HEK293 (cell line): ENCODE measurements around the gene FYTTD1.
"Not testable (repeated sequence)": the region's sequence is repeated elsewhere in the genome, so short reads cannot be mapped to it uniquely, and the experiment has no call there.

Source experiments
- CTCF ChIA-PET: fragments of 350-600 bp; formaldehyde crosslinking; extraction: SDS; loops from one replicate; lab custom pipeline; 2021; ENCODE audit warnings: antibody characterized with exemption; lab: Yijun Ruan, JAX
- POLR2A ChIA-PET: fragments of 300-600 bp; formaldehyde crosslinking; extraction: SDS; loops from one replicate; lab custom pipeline; 2020; ENCODE audit warnings: antibody characterized with exemption, inconsistent platforms; lab: Yijun Ruan, JAX
- H3K27ac ChIP-seq: fragments of 200-500 bp; sonication (Bioruptor generic); 2 replicates; pipeline ENCODE4 v1.5.1; 2014; ENCODE audit warnings: low read depth, low read length, control low read depth, inconsistent platforms; ENCODE audit errors: extremely low read depth
- H3K36me3 ChIP-seq, 2 experiments: fragments of 200-500 bp in 1 of 2; sonication (Bioruptor generic) in 1 of 2; 1 replicate in 1 of 2; 2 replicates in 1 of 2; pipeline ENCODE4 v1.5.1; 2014 to 2017; ENCODE audit warnings: inconsistent platforms in 2 of 2, low read length in 2 of 2; ENCODE audit not compliant: control insufficient read depth in 2 of 2, insufficient read depth in 1 of 2
- H3K4me1 ChIP-seq: fragments of 200-500 bp; sonication (Bioruptor generic); 2 replicates; pipeline ENCODE4 v1.5.1; 2014; ENCODE audit warnings: mild to moderate bottlenecking, low read length, inconsistent platforms; ENCODE audit not compliant: control insufficient read depth, insufficient read depth
- H3K4me3 ChIP-seq: 2 replicates; pipeline ENCODE4 v1.5.1; 2011; ENCODE audit warnings: low read depth, mild to moderate bottlenecking, control low read depth, low read length, moderate library complexity
- H3K9me3 ChIP-seq: fragments of 200-500 bp; sonication (Bioruptor generic); 2 replicates; pipeline ENCODE4 v1.5.1; 2014; ENCODE audit warnings: low read depth, low read length, inconsistent platforms; ENCODE audit not compliant: control insufficient read depth, insufficient read depth
- ELK4 ChIP-seq: IDR thresholded peaks from 2 replicates; pipeline ENCODE4 v1.6.1; 2011; ENCODE audit warnings: mild to moderate bottlenecking, low read depth, low read length, borderline replicate concordance
- GFI1B ChIP-seq: fragments of 450-650 bp; formaldehyde crosslinking; IDR thresholded peaks from 2 replicates; pipeline ENCODE4 v1.5.1; 2016; ENCODE audit warnings: missing biosample characterization, missing genetic modification characterization
- HOXA7 ChIP-seq: sonication (generic); formaldehyde crosslinking; IDR thresholded peaks from 2 replicates; pipeline ENCODE4 v1.8.1; 2022; ENCODE audit warnings: missing genetic modification reagents, borderline replicate concordance
- IKZF3 ChIP-seq: fragments of 450-650 bp; IDR thresholded peaks from 2 replicates; pipeline ENCODE4 v1.5.0; 2018; ENCODE audit warnings: missing biosample characterization, mild to moderate bottlenecking, missing genetic modification characterization, moderate library complexity
- PBX3 ChIP-seq: sonication (generic); formaldehyde crosslinking; IDR thresholded peaks from 2 replicates; pipeline ENCODE4 v1.8.1; 2022; ENCODE audit warnings: mild to moderate bottlenecking, moderate library complexity, missing genetic modification reagents
- PRDM1 ChIP-seq: fragments of 450-650 bp; formaldehyde crosslinking; IDR thresholded peaks from 2 replicates; pipeline ENCODE4; 2016; ENCODE audit warnings: missing biosample characterization, missing genetic modification characterization
- RBAK ChIP-seq: fragments of 450-650 bp; formaldehyde crosslinking; IDR thresholded peaks from 2 replicates; pipeline ENCODE4 v1.5.1; 2016; ENCODE audit warnings: missing biosample characterization, missing genetic modification characterization
- REST ChIP-seq: fragments of 450-650 bp; formaldehyde crosslinking; IDR thresholded peaks from 2 replicates; pipeline ENCODE4 v1.5.1; 2016; ENCODE audit warnings: missing biosample characterization, missing genetic modification characterization
- SETDB1 ChIP-seq: IDR thresholded peaks from one replicate; pipeline ENCODE4 v1.6.1; 2017; ENCODE audit warnings: mild to moderate bottlenecking, low read length, moderate library complexity, mixed read lengths; ENCODE audit not compliant: insufficient read length
- TCF7L2 ChIP-seq: IDR thresholded peaks from 2 replicates; pipeline ENCODE4 v1.6.1; 2011; ENCODE audit warnings: low read depth, mild to moderate bottlenecking, inconsistent platforms, low read length, moderate library complexity, borderline replicate concordance
- ZBTB48 ChIP-seq: fragments of 450-650 bp; formaldehyde crosslinking; IDR thresholded peaks from 2 replicates; pipeline ENCODE4 v1.5.1; 2016; ENCODE audit warnings: missing biosample characterization, missing genetic modification characterization
- ZFHX2 ChIP-seq: fragments of 450-650 bp; formaldehyde crosslinking; conservative IDR thresholded peaks from 2 replicates; pipeline ENCODE4 v1.5.1; 2016; ENCODE audit warnings: missing biosample characterization, missing genetic modification characterization
- ZFP69B ChIP-seq: fragments of 450-650 bp; formaldehyde crosslinking; IDR thresholded peaks from 2 replicates; pipeline ENCODE4 v1.5.1; 2016; ENCODE audit warnings: missing biosample characterization, missing genetic modification characterization
- ZNF169 ChIP-seq: fragments of 450-650 bp; formaldehyde crosslinking; IDR thresholded peaks from 2 replicates; pipeline ENCODE4 v1.5.1; 2016; ENCODE audit warnings: missing biosample characterization, missing genetic modification characterization
- ZNF221 ChIP-seq: fragments of 450-650 bp; formaldehyde crosslinking; IDR thresholded peaks from 2 replicates; pipeline ENCODE4 v1.5.1; 2017; ENCODE audit warnings: missing biosample characterization, missing genetic modification characterization, borderline replicate concordance
- ZNF473 ChIP-seq: fragments of 450-650 bp; formaldehyde crosslinking; IDR thresholded peaks from 2 replicates; pipeline ENCODE4 v1.5.1; 2017; ENCODE audit warnings: missing biosample characterization, missing genetic modification characterization
- ZNF501 ChIP-seq: fragments of 450-650 bp; formaldehyde crosslinking; IDR thresholded peaks from 2 replicates; pipeline ENCODE4 v1.5.1; 2016; ENCODE audit warnings: missing biosample characterization, missing genetic modification characterization
- ZNF514 ChIP-seq: fragments of 450-650 bp; formaldehyde crosslinking; IDR thresholded peaks from 2 replicates; pipeline ENCODE4 v1.5.1; 2016; ENCODE audit warnings: missing biosample characterization, missing genetic modification characterization
- ZNF610 ChIP-seq: fragments of 450-650 bp; formaldehyde crosslinking; IDR thresholded peaks from 2 replicates; pipeline ENCODE4 v1.5.1; 2016; ENCODE audit warnings: missing biosample characterization, missing genetic modification characterization, borderline replicate concordance
- ZNF692 ChIP-seq: fragments of 450-650 bp; formaldehyde crosslinking; IDR thresholded peaks from 2 replicates; pipeline ENCODE4 v1.5.1; 2016; ENCODE audit warnings: missing biosample characterization, missing genetic modification characterization
- ZSCAN23 ChIP-seq: fragments of 450-650 bp; formaldehyde crosslinking; IDR thresholded peaks from 2 replicates; pipeline ENCODE4 v1.5.1; 2016; ENCODE audit warnings: missing biosample characterization, missing genetic modification characterization

The FYTTD1 gene

GRCh38 chr3:197720694-197721093, 29.0 kb upstream of the FYTTD1 start:
- Histone ChIP-seq H3K4me1 (no peaks in the 10 kb centered on the region), H3K9me3 (no peaks in the 10 kb centered on the region), H3K27ac (no peak overlapping the region), H3K36me3 (no peaks in the 10 kb centered on the region), H3K4me3 (no peak overlapping the region)
- ChIA-PET CTCF (no interaction called here), POLR2A (no interaction called here)
- no peak for TF ChIP-seq ZBTB48 (tag by site-specific recombination)
- TF ChIP-seq PBX3 (CRISPR knock-in tag): no peak
- TF ChIP-seq IKZF3 (tag by site-specific recombination): no peak
- no peak for TF ChIP-seq ZSCAN23 (tag by site-specific recombination)
- TF ChIP-seq ELK4: no peak
- TF ChIP-seq ZNF514 (tag by site-specific recombination): no peak
- no peak for TF ChIP-seq ZNF473 (tag by site-specific recombination)
- no peak for TF ChIP-seq ZNF692
- no peak for TF ChIP-seq RBAK (tag by site-specific recombination)
- TF ChIP-seq ZNF221: no peak
- no peak for TF ChIP-seq ZNF501 (tag by site-specific recombination)
- no peak for TF ChIP-seq ZFP69B
- TF ChIP-seq HOXA7 (CRISPR knock-in tag): no peak

- CTCF ChIA-PET: no interaction called here
- no peak for TF ChIP-seq TCF7L2
- TF ChIP-seq SETDB1: peak; percentile 90
- Histone ChIP-seq H3K27ac (no peak overlapping the region), H3K9me3 (no peaks in the 10 kb centered on the region), H3K36me3 (no peaks in the 10 kb centered on the region), H3K4me1 (no peaks in the 10 kb centered on the region), H3K4me3 (no peak overlapping the region)
- POLR2A ChIA-PET: no interaction called here
Observed at GRCh38 chr3:197722734-197723133, 26.9 kb upstream of the FYTTD1 start.

- H3K27ac ChIP-seq, H3K4me3 ChIP-seq, CTCF ChIA-PET, POLR2A ChIA-PET, H3K4me1 ChIP-seq, H3K9me3 ChIP-seq, H3K36me3 ChIP-seq: not testable (repeated sequence)
Observed at GRCh38 chr3:197727878-197728277, 21.8 kb upstream of the FYTTD1 start.

- H3K36me3 ChIP-seq: no peaks in the 10 kb centered on the region
- no peaks in the 10 kb centered on the region for H3K9me3 ChIP-seq
- TF ChIP-seq GFI1B (tag by site-specific recombination) (no peak), PRDM1 (tag by site-specific recombination) (peak; percentile 77), REST (tag by site-specific recombination) (no peak), ZNF610 (tag by site-specific recombination) (no peak), ZNF169 (no peak), ZNF221 (no peak), ZFHX2 (tag by site-specific recombination) (no peak)
- H3K27ac ChIP-seq: no peak overlapping the region
- CTCF ChIA-PET: no interaction called here
- H3K4me3 ChIP-seq: no peak overlapping the region
- POLR2A ChIA-PET: no interaction called here
- H3K4me1 ChIP-seq: no peaks in the 10 kb centered on the region
Observed at GRCh38 chr3:197728487-197728886, 21.2 kb upstream of the FYTTD1 start.
